ENCODE measurements around the gene PUDP. TPM values are rescaled to one million over a fixed set of nuclear protein-coding genes. Genes with fewer than 3 reads are reported as not detected.
"Not testable (repeated sequence)": the region's sequence is repeated elsewhere in the genome, so short reads cannot be mapped to it uniquely, and the experiment has no call there.

PUDP gene
- total RNA-seq, 1 donor from 2014 or later, result 13.3 TPM

GRCh38 chrX:7184816-7185215 is 36.9 kb upstream of the PUDP start:
- TF ChIP-seq CTCF (conservative IDR thresholded peaks at IDR 0.05; ENCODE audit: low read depth, low read length), result no peak
- no peak for DNase-seq (ENCODE audit: low read depth)
- no peak overlapping the region for H3K4me3 ChIP-seq (ENCODE audit: low read depth, low read length)

- no peak overlapping the region for H3K4me3 ChIP-seq (ENCODE audit: low read depth, low read length)
- no peak for TF ChIP-seq CTCF (conservative IDR thresholded peaks at IDR 0.05; ENCODE audit: low read depth, low read length)
- no peak for DNase-seq (ENCODE audit: low read depth)
These were observed 31.5 kb upstream of the PUDP start for GRCh38 chrX:7179446-7179845.

GRCh38 chrX:7178859-7179258 is 30.9 kb upstream of the PUDP start:
- H3K4me3 ChIP-seq (ENCODE audit: low read depth, low read length); DNase-seq (ENCODE audit: low read depth): not testable (repeated sequence)

- peak; percentile 48 for TF ChIP-seq CTCF (conservative IDR thresholded peaks at IDR 0.05; ENCODE audit: low read depth, low read length)
- no peak overlapping the region for H3K4me3 ChIP-seq (ENCODE audit: low read depth, low read length)
- no peak for DNase-seq (ENCODE audit: low read depth)
These were observed 22.9 kb upstream of the PUDP start for GRCh38 chrX:7170898-7171297.

- no peak for TF ChIP-seq CTCF (conservative IDR thresholded peaks at IDR 0.05; ENCODE audit: low read depth, low read length)
- no peak overlapping the region for H3K4me3 ChIP-seq (ENCODE audit: low read depth, low read length)
- no peak for DNase-seq (ENCODE audit: low read depth)
These were observed 21.7 kb upstream of the PUDP start for GRCh38 chrX:7169627-7170026.

- DNase-seq (ENCODE audit: low read depth), result no peak
- no peak for TF ChIP-seq CTCF (conservative IDR thresholded peaks at IDR 0.05; ENCODE audit: low read depth, low read length)
- no peak overlapping the region for H3K4me3 ChIP-seq (ENCODE audit: low read depth, low read length)
These were observed 20.4 kb upstream of the PUDP start for GRCh38 chrX:7168371-7168770.

GRCh38 chrX:7164174-7164573 is 16.2 kb upstream of the PUDP start:
- TF ChIP-seq CTCF (conservative IDR thresholded peaks at IDR 0.05; ENCODE audit: low read depth, low read length), result no peak
- no peak overlapping the region for H3K4me3 ChIP-seq (ENCODE audit: low read depth, low read length)
- DNase-seq (ENCODE audit: low read depth), result no peak

Measured in epithelial cell of proximal tubule (primary cell).